Activated T-cell treated with anti-CD3 and anti-CD28 coated beads, Interleukin-2, amount 50 U/mL, for 1 hour (primary cell): ENCODE measurements around the gene INAVA.

ENCODE experiments used
- DNase-seq: peaks from one replicate; pipeline ENCODE4 v3.0.0-alpha.2; 2020

INAVA gene, protein sequence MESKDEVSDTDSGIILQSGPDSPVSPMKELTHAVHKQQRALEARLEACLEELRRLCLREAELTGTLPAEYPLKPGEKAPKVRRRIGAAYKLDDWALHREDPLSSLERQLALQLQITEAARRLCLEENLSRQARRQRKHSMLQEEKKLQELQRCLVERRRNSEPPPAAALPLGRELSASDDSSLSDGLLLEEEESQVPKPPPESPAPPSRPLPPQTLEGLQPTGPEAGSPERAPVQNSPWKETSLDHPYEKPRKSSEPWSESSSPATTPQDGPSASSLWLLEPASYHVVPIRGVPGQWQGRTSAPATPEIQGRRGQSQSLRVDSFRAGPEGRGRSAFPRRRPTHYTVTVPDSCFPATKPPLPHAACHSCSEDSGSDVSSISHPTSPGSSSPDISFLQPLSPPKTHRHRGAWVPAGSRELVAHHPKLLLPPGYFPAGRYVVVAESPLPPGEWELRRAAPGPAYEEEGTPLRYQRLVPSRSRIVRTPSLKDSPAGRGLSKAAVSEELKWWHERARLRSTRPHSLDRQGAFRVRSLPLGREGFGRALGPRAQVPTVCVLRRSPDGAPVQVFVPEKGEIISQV

DNA sequence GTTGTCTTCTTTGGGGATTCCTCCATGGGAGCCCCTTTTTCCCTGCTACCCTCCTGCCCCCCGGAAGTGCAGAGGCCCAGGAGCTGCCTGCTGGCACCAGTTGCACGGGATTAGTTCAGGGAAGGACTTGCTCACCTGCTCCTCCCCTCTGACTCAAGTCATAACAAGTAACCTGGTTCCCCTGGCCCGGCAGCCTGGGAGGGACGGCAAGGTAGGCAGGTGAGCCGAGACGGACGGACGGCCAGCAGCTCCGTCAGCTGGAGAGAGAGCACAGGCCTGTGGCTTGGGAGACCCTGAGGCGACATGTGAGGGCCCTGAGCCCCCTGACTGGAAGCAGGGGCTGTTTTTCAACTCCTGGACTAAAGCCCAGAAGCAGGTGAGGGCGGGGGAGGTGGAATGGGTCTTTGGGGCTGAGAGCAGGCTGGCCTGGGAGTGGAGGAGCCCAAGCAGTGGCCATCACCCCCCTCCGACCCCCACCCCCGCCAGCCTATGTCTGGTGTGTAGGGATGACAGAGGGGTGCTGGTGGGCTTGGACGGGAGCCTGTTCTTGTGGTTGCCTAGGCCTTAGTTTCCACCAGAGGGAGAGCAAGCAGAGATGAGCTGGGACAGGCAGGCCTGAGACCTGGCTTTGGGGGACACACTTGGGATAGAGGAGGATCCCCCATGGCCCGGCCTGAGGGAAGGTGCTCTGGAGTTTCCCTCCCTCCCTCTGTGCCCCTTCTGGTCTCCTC is at the start of gene INAVA:
TSS of gene INAVA (plus strand) at position 189 of the 731 bp plus-strand sequence. CDS start 3,501 bp downstream, outside the sequence.
- no peak for DNase-seq

DNA sequence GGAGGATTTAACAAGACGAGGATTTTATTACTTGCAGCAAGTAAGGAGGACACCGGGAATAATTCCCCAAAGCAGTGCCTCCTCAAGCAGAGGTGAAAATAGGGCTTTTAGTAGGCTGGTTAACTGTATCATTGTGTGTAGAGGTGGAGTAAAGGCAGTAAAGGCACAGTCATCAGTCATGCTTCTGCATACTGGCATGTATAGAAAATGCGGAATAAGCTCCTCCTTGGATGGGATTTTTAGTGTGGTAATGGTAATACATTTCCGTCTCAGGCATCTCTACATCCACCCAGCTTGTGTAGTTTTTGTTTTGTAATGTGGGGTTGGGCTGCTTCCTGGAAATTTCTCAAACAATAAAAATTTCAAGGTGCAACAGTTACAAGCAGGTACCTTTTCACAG is 49.3 kb upstream of the INAVA start:
- DNase-seq, result no peak

- no peak for DNase-seq
Observed at GRCh38 chr1:200846398-200846797, 48.3 kb upstream of the INAVA start.

DNA sequence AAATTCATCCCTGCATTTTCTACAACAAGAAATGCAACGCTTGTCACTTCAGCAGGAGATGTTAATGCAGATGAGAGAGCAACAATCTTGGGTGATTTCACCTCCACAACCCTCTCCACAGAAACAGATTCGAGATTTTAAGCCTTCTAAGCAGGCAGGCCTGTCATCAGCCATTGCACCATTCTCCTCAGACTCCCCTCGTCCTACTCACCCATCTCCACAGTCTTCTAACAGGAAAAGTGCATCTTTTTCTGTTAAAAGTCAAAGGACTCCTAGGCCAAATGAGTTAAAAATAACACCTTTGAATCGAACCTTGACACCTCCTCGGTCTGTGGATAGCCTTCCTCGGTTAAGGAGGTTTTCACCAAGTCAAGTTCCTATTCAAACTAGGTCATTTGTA is 45.3 kb upstream of the INAVA start:
- no peak for DNase-seq

DNA sequence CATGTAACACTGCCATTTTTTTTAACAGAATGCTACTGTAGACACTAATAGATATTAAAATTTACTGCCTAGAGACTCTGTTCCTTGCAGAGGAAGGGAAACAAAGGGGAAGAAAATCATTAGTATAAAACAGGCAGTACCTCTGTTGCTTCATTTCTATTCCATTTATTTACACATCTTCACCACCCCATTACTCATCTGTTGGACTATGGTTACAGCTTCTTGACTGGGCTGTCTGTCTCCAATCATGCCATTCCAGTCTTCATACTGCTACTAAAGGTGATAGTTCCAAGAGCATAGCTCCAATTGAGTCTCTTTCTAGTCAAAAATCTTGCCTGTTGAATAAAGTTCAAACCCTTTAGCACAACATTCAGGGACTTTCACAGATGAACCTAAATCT is 44.1 kb upstream of the INAVA start:
- DNase-seq, result no peak

DNA sequence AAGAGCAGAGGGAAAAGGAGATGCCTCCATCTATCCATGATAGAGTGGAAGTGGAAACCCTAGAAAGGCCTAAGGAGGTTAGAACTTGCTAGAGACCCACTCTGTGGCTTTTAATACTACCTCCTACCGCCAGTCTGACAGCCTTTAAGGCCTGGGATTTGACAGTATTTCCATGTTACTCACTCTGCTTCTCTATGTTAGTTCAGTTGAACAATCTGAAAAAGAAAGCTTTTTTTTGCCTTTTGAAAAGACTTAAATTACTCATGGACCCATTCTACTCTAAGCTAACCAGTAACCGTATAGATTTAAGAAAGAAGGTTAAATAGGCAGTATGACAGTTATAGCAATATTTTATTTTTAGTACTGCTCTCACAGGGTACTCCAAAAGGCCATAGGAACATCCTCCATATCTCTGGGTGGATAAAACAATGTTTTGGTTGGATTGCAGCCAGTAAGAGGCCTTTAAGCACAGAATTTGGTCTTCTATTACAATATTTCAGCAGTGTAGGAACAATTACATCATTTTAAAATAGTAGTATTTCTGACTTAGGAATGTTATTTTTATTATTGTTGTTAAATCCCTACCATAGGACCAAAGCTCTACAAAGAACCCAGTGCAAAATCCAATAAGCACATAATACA is 37.9 kb upstream of the INAVA start:
- no peak for DNase-seq

GRCh38 chr1:200857804-200858203 is 36.9 kb upstream of the INAVA start:
- no peak for DNase-seq

- DNase-seq, result no peak
Observed at GRCh38 chr1:200861937-200862647, 32.6 kb upstream of the INAVA start.

DNA sequence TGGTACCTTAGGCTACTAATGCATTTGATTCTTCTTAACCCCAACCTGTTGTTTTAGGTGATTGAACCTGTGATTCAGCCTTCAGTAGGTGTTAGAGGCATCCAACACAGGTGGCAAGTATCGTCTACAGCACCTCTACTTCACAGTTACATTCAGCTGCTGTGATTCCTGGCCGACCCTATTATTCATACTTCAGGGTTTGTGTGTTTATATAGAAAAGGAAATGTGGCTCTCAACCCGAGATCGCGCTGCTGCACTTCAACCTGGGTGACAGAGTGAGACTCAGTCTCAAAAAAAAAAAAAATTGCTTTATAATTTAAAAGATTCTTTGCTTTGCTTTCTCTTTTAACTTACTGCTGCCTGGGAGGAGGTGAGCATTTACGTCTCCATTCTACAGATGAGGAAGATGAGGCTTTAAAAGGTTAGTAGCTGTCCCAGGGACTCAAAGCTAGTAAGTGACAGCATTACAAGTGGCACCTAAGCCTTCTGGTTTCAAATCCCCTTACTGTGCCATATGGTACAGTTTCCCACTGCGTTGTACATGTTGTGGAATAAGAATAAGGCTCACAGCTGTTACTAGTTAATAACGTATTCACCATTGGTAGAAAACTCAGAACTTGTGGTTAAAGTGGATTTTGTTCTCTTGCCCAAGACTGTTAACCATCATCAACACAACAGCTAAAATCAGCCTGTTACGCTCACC is 31.8 kb upstream of the INAVA start:
- DNase-seq, result no peak

- no peak for DNase-seq
Observed at GRCh38 chr1:200866116-200866515, 28.6 kb upstream of the INAVA start.

GRCh38 chr1:200866521-200866920 is 28.2 kb upstream of the INAVA start:
- DNase-seq, result no peak

- no peak for DNase-seq
Observed at GRCh38 chr1:200867018-200867811, 27.5 kb upstream of the INAVA start.

- DNase-seq, result no peak
Observed at GRCh38 chr1:200869376-200869752, 25.3 kb upstream of the INAVA start.

GRCh38 chr1:200869753-200870391 is 24.8 kb upstream of the INAVA start:
- DNase-seq, result no peak

DNA sequence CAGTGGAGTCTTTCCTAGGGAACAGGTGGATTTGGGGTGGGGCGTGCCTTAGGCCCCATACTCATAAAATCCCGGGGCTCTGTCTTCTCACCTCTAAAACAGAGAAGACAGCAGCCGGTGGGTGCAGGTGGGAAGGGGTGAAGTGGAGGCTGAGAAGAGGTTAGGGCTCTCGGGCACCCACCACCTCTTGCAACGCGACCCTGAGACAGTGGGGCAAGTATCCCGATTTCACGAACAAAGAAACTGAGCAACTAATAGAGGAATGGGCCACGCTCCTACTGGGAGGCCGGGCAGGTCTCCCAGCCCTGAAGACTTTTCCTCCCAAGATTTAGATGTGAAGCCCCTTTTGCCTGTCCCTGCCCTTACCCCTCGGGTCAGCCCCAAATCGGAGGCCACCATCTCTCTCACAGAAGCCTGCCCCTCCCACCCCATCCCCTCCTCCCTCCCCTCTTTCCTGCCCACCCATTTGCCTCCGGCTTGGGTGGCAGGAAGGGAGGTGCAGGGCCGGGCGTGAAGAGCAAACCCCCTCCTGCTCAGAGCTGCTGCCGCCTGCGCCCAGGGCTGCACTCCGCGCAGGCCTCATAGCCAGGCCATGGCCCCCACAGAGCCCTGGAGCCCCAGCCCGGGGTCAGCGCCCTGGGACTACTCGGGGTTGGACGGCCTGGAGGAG is 22.1 kb upstream of the INAVA start, which contains the start of gene GPR25:
TSS of gene GPR25 (plus strand) at position 536 of the 670 bp plus-strand sequence. CDS start at position 593, 57 bp downstream.
- DNase-seq, result no peak

DNA sequence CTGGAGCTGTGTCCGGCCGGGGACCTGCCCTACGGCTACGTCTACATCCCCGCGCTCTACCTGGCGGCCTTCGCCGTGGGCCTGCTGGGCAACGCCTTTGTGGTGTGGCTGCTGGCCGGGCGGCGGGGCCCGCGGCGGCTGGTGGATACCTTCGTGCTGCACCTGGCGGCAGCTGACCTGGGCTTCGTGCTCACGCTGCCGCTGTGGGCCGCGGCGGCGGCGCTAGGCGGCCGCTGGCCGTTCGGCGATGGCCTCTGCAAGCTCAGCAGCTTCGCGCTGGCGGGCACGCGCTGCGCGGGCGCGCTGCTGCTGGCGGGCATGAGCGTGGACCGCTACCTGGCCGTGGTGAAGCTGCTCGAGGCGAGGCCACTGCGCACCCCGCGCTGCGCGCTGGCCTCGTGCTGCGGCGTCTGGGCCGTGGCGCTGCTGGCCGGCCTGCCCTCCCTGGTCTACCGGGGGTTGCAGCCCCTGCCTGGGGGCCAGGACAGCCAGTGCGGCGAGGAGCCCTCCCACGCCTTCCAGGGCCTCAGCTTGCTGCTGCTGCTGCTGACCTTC is 21.5 kb upstream of the INAVA start:
- DNase-seq, result no peak

DNA sequence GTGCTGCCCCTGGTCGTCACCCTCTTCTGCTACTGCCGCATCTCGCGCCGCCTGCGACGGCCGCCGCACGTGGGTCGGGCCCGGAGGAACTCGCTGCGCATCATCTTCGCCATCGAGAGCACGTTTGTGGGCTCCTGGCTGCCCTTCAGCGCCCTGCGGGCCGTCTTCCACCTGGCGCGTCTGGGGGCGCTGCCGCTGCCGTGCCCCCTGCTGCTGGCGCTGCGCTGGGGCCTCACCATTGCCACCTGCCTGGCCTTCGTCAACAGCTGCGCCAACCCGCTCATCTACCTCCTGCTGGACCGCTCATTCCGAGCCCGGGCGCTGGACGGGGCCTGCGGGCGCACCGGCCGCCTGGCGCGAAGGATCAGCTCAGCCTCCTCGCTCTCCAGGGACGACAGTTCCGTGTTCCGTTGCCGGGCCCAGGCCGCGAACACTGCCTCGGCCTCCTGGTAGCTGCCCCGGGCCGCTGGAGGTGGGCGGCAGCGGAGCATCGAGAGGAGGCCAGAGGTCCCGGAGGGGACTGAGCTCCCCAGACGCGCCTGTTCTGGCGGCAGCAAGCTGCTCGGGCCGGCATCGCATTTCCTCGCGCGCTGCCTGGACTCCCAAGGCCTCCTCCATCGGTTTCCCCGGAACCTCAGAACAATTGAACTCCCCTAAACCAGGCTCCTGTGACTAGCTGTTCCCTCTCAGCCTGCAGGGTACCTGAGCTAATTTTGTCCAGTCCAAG is 20.9 kb upstream of the INAVA start:
- no peak for DNase-seq

- no peak for DNase-seq
Observed at GRCh38 chr1:200874694-200875093, 20.0 kb upstream of the INAVA start.

DNA sequence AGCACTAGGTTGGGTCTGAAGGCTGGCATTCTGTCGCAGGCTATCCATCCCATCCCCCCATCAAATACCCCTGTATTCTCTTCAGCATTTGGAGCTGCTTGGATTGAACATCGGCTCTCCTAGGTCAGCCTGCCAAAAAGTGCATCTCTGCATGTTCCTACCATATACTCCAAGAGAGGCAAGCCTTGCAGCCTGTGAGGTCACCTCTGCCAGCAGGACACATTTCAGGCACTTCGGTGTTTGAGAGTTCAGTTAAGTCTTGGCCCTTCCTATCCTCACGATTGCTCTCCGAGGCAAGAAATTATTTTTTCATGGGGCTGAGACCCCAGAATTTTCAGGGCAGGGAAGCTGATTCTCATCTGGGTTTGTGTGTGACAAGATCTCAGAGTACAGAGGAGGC is 19.3 kb upstream of the INAVA start:
- no peak for DNase-seq
